Adrenal gland (tissue), 5 donors: ENCODE data around the gene INSRR.

Experiments used
- CTCF ChIP-seq, 6 experiments: fragments of 450-650 bp in 4 of 6; fragments of 200-600 bp in 2 of 6; sonication (generic) in 1 of 6; IDR thresholded peaks; 1 replicate in 5 of 6; 2 replicates in 1 of 6; pipeline versions ENCODE4 v1.5.1 to v1.8.0; 2016 to 2021; ENCODE audit warnings: antibody characterized with exemption in 6 of 6, mild to moderate bottlenecking in 2 of 6, moderate library complexity in 1 of 6
- POLR2A ChIP-seq, 2 donors: fragments of 450-650 bp; IDR thresholded peaks; one replicate each; pipeline ENCODE4 v1.6.1; 2017; ENCODE audit warnings: antibody characterized with exemption in 2 of 2, mild to moderate bottlenecking in 2 of 2, moderate library complexity in 1 of 2
- donor health status: DM: no; HTN: no; CAD: no.

- TF ChIP-seq POLR2A (IDR thresholded peaks at IDR 0.05) (no peak), CTCF (IDR thresholded peaks at IDR 0.05) (no peak)
These were observed 45.5 kb upstream of the INSRR start for GRCh38 chr1:156904187-156904959.
